Kasumi-1 (cell line): ENCODE data around the gene MISP.
"Not testable (repeated sequence)": the region's sequence is repeated elsewhere in the genome, so short reads cannot be mapped to it uniquely, and the experiment has no call there.

Experiments
- DNase-seq, 2 experiments: peaks; one replicate each; lab custom pipeline; 2025; lab: John Stamatoyannopoulos, UW

The MISP gene

DNA sequence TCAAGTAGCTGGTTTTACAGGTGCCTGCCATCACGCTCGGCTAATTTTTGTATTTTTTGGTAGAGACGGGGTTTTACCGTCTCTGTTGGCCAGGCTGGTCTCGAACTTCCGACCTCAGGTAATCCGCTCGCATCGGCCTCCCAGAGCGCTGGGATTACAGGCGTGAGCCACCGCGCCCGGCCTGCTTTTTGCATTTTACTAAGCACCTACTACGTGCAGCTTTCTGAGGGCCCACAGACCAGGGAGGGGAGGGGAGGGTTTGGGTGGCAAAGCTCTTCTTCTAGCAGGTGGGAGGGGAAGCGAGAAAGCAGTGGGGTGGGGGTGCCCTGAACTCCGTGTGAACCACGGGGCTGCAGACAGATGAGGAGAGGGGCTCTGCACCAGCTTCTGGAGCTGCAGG lies 27.2 kb upstream of the MISP start:
- DNase-seq: no peak

GRCh38 chr19:725461-726089 lies 25.3 kb upstream of the MISP start:
- DNase-seq: no peak

GRCh38 chr19:726993-727956 lies 23.6 kb upstream of the MISP start:
- DNase-seq: no peak

GRCh38 chr19:728011-728410 lies 22.9 kb upstream of the MISP start:
- DNase-seq: no peak

- not testable (repeated sequence) for DNase-seq
These were observed 21.3 kb upstream of the MISP start for GRCh38 chr19:729564-729963.

DNA sequence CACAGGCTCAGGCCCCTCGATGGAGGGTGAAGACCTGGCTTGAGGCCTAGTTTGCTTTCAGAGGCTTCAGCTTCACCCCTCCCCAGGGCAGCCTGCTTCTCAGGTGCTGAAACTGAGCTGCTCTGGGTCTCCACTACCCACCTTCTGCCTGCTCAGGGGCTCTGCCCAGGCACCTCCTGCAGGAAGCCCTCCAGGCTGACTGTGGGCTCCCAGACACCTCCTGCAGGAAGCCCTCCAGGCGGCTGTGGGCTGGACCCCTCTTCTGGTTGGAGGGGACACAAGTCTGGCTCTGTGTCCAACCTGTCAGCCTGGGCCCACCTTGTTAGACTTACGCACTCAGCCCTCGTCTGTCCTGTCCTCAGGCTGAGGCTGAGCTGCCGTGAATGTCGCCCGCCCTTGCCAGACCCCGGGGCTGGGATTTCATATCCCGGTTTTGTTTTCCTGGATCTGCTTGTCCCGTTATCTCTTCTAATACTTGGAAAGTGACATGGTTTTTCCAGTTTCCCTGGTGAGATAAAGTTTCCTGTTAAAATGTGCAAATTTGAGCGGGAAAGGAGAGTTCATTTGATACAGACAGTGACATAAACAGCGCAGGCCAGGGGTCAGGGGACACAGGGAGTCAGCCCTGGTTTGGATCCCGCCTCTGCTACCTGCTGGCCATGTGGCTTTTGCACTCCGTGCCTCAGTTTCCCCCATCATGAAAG lies 20.8 kb upstream of the MISP start:
- no peak for DNase-seq

DNA sequence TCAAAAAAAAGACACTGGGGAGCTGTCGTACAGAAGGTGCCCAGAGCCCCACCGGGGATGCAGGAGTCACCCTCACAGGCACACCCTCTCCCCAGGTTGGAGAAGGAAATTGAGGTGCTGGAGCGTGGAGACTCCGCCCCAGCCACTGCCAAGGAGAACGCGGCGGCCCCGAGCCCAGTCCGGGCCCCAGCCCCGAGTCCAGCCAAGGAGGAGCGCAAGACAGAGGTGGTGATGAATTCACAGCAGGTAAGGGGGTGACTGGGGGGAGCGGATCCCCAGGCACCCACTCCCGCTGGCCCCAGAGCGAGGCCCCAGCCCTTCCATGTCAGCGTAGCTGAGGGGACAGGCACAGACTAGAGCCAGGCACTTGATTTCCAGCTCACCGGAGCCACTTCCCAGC lies 19.9 kb upstream of the MISP start:
- no peak for DNase-seq

GRCh38 chr19:732148-733069 lies 18.5 kb upstream of the MISP start:
- DNase-seq: no peak

- DNase-seq: no peak
These were observed 16.2 kb upstream of the MISP start for GRCh38 chr19:734716-735115.

DNA sequence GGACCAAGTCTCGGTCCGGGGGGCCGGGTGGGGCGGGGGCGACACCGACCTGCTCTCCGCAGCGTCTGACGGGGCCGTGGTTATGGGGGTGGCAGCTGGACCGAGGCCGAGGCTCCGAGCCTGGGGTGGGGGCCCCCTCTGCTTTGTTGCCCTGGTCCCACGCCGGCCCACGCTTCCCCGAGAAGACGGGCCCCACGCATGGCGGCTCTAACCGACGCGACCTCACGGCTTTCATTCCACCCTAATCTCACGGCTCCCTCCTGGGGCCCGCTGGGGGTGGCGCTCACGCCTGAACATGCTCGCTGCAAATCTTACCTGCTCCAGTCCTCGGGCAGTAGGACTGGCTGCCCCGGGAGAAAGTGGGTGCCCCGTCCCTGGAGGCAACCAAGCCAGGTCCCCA lies 14.8 kb upstream of the MISP start:
- DNase-seq: no peak

DNA sequence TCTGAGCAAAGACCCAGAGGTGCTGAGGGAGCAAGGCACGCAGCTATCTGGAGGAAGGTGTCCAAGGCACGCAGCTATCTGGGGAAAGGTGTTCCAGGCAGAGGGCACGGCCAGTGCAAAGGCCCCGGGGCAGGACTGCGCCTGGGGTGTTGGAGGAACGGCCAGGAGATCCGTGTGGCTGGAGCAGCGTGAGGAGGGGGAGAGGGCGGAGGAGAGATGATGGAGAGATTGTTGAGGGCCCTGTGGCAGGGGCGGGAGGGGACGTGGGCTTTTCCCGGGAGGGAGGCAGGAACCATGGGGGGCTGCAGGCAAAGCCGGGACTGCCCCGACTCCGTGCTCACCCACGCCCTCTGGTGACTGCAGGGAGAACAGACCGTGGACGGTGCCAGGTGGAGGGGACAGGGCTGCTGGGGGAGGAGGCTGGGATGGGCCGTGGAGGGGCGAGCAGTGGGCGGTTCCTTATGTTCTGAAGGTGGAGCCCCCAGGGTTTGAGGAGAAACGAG lies 13.3 kb upstream of the MISP start:
- peak; percentile 18 to 35 for DNase-seq

- DNase-seq: no peak
These were observed 12.3 kb upstream of the MISP start for GRCh38 chr19:738509-739128.

- DNase-seq: no peak
These were observed 10.8 kb upstream of the MISP start for GRCh38 chr19:739998-740715.

DNA sequence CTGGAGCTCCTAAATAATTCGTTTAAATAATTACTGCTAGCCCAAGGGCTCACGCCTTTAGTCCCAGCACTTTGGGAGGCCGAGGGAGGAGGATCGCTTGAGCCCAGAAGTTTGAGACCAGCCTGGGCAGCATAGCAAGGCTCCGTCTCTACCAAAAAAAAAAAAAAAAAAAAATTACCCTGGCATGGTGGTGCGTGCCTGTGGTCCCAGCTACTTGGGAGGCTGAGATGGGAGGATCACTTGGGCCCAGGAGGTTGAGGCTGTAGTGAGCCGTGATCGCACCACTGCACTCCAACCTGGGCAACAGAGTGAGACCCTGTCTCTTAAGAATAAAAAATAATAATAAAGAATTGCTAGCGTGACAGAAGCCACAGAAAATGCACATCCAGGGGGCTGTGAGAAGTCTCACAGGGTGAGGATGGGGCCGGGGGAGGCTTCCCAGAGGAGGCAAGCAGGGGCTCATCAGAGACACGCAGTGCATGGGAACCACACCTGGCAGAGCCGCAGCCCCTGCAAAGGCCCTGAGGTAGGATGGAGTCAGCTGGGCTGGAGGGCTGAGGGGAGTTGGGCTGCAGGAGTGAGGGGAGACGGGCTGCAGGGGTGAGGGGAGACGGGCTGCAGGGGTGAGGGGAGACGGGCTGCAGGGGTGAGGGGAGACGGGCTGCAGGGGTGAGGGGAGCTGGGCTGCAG lies 10.0 kb upstream of the MISP start:
- not testable (repeated sequence) for DNase-seq

- DNase-seq: peak; percentile 63 to 70
These were observed 9.3 kb upstream of the MISP start for GRCh38 chr19:741506-742131.

- DNase-seq: no peak
These were observed 8.3 kb upstream of the MISP start for GRCh38 chr19:742540-743075.

- no peak for DNase-seq
These were observed 7.7 kb upstream of the MISP start for GRCh38 chr19:743168-743687.

DNA sequence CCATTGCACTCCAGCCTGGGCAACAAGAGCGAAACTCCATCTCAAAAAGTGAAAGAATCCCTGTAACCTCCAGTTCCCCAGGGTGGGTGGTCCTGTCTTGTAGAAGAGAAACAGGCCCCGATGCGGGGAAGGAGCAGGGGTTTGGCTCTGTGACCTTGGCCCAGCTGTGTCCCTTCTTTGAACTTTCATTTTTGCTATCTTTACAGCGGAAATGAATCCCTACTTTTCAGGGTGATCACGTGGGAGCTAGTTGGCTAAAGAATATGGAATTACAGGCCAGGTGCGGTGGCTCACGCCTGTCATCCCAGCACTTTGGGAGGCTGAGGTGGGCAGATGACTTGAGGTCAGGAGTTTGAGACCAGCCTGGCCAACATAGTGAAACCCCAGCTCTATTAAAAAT lies 5.8 kb upstream of the MISP start:
- not testable (repeated sequence) for DNase-seq
